HG02571 (cell line): Measurements from ENCODE around the gene GINS2.
A peak's percentile ranks its signal among the peaks of the same experiment; 100 is the strongest.

ENCODE experiments used
- ATAC-seq: cut with Tn5 transposase; IDR thresholded peaks from one replicate; pipeline ENCODE4 v1.9.1; 2021; ENCODE audit warnings: mild to moderate bottlenecking, moderate library complexity; ENCODE audit not compliant: unreplicated experiment

The GINS2 gene

GRCh38 chr16:85688586-85689284 lies at the start of gene GINS2:
Gene GINS2, minus strand, starts transcription at chr16:85688954. Its CDS starts 56 bp downstream, at chr16:85688898.
- peak; percentile 93 for ATAC-seq

DNA sequence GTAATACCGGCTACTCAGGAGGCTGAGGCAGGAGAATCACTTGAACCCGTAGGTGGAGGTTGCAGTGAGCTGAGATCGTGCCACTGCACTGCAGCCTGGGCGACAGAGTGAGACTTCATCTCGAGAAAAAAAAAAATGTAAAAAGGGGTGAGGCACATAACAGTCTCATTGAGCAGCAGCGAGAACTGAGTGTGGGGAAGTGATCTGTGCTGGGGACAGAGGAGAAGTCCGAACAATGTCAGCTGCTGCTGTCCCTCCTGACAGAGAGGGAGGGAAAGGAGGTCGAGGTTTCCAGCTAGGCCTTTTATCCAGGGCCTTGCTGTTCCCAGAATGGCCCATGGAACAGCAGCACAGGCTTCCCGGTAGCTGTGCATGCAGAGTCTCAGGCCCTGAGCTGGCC lies 48.2 kb upstream of the GINS2 start:
- ATAC-seq: no peak

- no peak for ATAC-seq
Observed at GRCh38 chr16:85735946-85736345, 47.2 kb upstream of the GINS2 start.

DNA sequence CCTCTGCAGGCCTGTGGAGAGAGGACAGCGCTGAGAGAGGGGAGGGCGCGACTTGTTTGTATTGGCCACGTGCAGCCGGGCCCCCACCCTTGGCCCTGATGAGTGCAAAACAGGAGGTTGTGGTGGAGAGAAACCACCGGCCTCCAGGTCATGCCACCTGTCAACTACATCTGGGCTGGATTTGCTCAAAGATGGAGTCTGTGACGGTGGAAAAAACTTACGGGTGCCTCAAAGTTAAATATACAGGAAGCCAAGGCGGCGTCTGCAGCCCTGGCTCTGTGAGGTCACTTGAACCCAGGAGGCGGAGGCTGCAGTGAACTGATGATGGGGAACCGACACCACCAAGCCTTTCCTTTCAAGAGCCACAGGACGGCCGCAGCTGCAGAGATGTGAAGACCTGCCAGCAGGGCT lies 46.5 kb upstream of the GINS2 start:
- peak; percentile 53 for ATAC-seq

DNA sequence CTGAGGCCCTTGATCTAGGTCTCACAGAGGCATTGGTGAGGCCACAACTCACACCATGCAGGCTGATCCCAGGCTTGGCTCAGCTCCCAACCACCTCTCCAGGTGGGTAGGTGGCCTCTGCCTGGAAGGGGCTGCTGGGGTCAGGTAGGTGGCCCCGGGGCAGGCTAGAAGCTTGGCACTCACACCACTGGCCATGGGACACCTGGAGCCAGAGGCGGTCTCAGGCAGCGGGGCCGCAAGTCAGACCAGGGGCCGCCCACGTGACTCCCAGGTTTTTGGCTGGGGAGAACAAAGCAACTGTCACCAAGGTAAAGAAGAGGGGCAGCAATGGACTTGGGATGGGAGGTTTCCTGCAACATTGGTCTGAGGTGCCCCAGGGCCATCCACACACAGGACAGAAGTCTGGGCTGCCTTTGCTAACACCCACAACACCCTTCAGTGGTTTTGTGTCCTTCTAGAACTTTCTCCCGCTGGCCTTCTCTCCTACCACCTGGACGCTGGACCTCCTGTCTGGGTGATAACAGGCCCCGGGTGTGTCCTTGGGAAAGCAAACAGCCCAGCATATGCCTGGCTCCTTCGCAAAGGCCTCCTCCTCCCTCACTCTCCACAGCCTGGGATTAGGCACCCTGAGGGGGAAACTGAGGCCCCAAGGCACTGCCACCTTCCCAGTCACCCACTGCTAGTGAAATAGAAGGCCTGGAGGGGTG lies 45.7 kb upstream of the GINS2 start:
- ATAC-seq: no peak

DNA sequence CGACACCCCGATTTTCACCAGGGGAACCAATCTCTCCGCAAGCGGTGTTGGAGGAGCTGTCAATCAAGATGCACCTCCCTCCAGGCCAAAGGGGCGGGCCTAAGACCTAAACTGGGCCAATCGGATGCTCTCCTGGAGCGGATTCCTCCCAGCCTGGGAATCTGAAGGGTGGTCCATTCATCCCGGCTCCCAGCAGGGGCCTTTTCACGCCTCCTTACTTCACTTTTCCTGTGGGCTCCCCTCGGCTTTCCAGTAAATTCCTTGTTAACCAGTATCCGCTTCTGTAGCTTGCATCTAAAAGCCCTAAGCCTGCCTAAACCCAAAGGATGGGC lies 45.1 kb upstream of the GINS2 start:
- ATAC-seq: no peak

GRCh38 chr16:85733155-85733838 lies 44.5 kb upstream of the GINS2 start:
- no peak for ATAC-seq

- no peak for ATAC-seq
Observed at GRCh38 chr16:85731179-85731578, 42.4 kb upstream of the GINS2 start.

DNA sequence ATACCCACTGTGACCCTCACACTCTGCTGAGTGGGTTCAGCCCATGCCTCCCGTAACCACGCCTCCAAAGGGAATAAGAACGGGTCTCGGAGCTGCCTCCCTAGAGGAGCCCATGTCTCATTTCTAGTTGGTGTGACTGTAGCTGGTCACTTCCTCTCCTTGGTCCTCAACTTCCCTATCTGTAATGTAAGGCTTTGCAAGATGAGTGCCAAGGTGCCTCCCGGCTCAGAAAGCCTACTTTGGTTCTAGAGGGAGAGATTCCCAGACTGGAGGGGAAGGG lies 41.4 kb upstream of the GINS2 start:
- ATAC-seq: no peak

DNA sequence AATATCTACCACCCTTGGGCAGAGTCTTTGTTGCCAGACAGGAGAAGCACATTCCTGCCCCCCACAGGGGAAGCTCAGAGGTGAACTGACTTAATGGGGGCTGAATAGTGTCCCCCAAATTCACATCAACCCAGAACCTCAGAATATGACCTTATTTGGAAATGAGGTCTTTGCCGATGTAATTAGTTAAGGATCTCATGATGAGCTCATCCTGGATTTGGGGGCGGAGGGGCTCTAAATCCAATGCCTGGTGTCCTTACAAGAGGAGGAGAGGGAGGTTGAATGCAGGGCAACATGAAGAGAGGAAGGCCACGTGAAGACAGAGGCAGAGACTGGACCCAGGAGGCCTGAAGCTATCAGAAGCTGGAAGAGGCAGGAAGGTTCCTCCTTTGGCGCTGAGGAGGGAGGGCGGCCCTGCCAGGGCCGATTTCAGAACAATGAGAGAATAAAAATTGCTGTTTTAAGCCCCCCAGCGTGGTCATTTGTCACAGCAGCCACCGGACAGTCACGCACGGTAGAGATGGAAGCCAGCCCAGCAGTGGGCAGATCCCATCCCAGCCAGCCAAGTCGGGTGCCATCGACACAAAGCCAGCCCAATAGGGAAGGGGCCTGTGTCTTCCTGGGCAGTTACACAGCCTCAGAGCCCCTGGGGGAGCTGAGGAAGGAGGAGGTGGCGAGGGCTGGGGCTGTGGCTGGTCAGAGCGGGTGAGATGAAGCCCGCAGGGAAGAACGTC lies 40.9 kb upstream of the GINS2 start:
- ATAC-seq: no peak

- ATAC-seq: no peak
Observed at GRCh38 chr16:85728879-85729278, 40.1 kb upstream of the GINS2 start.

- no peak for ATAC-seq
Observed at GRCh38 chr16:85724936-85725335, 36.2 kb upstream of the GINS2 start.

GRCh38 chr16:85724126-85724879 lies 35.5 kb upstream of the GINS2 start:
- ATAC-seq: no peak

GRCh38 chr16:85722128-85722893 lies 33.6 kb upstream of the GINS2 start:
- ATAC-seq: no peak

DNA sequence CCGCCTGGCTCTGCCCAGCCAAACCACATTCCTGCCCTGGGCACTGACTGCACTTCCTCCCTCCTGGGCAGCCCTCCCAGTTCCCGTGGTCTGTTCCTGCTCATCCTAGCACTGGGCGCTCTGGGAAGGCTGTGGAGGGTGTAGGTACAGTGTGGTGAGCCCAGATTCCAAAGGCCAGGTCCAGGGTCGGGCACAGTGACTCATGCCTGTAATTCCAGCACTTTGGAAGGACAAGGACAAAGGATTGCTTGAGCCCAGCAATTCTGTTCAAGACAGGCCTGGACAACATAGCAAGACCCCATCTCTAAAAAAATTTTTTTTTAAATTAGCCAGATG lies 31.5 kb upstream of the GINS2 start:
- no peak for ATAC-seq

GRCh38 chr16:85719605-85720301 lies 31.0 kb upstream of the GINS2 start:
- ATAC-seq: no peak

DNA sequence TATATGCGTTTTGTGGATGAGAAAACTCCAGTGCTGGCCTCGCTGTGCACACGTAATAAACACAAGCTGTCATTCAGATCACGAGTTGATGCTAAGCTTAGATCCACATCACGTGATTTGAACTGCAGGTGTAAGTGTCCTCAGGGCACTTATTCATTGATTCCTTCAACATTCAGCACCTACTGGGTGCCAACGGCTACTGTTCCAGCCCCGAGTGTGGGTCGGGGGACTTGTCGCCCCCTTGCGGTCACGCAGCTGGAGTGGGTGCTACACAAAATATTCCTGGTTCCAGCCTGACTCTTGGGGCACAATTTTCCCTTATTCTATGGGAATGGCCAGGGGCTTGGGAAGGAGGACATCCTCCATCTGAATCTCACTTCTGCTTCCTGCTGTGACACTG lies 29.9 kb upstream of the GINS2 start:
- no peak for ATAC-seq

DNA sequence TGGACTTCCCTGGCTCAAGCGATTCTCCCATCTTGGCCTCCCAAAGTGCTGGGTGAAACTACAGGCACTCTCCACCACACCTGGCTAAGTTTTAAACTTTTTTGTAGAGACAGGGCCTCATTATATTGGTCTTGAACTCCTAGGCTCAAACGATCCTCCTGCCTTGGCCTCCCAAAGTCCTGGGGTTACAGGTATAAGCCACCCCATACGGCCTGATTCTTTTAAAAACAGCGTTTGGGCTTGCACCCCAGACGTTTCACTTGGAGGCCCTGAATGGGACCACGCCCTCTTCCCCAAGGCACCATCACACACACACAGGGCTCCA lies 29.4 kb upstream of the GINS2 start:
- no peak for ATAC-seq

DNA sequence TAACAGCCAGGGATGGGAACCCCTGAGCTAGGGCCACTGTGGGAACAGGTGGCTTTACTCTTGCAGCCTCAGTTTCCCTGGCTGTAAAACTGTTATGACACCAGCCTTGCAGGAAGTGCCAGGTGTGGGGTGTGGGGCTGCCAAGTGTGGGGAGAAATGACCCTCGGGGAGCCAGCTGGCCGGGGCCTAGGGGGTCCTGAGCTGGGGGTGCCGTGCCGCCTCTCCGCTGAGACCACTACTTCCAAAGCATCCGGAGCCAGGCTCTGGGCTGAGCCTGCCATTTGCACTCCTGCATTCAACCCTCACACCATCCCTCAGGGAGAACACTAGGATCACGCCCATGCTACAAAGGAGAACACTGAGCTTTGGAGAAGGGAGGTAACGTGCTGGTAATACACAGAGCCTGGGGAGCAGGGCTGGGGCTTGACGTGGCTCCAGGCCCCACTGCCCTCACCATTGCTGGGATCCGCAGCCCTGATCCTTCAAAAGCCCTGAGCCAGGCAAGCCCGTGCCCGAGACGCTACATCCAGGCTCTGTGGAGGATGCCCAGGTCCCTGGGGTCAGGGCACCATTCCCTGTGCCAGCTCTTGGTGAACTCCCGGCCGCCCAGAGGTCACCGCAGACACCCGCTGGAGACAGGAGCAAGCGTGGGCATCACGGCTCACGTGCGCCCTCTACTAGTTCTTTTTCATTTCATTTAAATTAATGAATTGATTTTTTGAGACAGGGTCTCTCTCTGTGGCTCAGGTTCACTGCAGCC lies 28.8 kb upstream of the GINS2 start:
- ATAC-seq: no peak
